GM18909 (cell line): ENCODE results near the gene PRKAA2.
"Not testable (repeated sequence)": the region's sequence is repeated elsewhere in the genome, so short reads cannot be mapped to it uniquely, and the experiment has no call there.

Experiments
- ATAC-seq: cut with Tn5 transposase; IDR thresholded peaks from one replicate; pipeline ENCODE4 v1.9.1; 2021; ENCODE audit warnings: mild to moderate bottlenecking; ENCODE audit not compliant: unreplicated experiment, poor library complexity

Gene PRKAA2

DNA sequence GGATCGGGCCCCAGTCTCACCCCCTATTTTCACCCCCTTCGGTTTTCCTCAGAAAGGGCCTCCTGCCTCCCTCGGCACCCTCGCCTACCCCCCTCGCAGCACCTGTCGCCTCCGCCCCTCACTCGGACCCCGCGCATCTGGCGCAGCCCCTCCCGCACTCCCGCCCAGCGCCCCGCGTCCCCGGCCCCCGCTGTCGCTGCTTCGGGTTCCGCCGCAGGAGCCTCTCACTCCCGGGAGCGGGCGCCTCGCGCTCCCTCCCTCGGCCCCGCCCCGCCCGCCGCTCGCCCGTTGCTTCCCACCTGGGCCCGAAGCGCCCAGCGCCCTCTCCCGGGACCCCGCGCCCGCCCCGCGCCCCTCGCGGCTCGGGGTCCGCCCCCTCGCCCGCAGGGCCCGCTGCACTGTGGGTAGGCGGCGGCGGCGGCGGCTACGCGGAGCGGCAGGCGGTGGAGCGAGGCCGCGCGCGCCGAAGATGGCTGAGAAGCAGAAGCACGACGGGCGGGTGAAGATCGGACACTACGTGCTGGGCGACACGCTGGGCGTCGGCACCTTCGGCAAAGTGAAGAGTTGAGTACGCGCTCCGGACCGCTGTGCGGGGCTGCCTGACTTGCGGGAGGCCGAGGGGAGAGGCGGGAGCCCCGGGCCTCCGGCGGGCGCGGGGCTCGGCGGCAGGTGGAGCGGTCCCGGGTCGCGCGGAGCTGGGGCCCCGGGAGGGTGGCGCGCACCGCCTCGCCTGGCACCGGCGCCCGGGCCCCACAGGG lies at the start of gene PRKAA2:
Gene PRKAA2, plus strand, starts transcription at position 396 of the 758 bp plus-strand sequence. Its CDS starts 74 bp downstream, at position 470.
- no peak for ATAC-seq

DNA sequence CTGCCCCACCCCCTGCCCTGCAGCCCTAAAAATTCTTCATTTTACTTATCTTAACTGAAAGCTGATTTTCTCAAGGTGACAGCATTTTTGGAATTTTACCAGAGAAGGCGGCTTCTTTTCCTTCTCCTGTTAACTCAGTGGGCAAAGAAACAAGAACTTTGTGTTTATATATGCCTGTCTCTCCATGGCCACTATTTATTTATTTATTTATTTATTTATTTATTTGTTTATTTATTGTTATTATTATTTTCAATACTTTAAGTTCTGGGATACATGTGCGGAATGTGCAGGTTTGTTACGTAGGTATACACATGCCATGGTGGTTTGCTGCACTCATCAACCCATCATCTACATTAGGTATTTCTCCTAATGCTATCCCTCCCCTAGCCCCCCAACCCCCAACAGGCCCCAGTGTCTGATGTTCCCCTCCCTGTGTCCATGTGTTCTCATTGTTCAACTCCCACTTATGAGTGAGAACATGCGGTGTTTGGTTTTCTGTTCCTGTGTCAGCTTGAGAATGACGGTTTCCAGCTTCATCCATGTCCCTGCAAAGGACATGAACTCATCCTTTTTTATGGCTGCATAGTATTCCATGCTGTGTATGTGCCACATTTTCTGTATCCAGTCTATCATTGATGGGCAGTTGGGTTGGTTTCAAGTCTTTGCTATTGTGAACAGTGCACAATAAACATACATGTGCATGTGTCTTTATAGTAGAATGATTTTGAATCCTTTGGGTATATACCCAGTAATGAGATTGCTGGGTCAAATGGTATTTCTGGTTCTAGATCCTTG lies 49.5 kb upstream of the PRKAA2 start:
- not testable (repeated sequence) for ATAC-seq

DNA sequence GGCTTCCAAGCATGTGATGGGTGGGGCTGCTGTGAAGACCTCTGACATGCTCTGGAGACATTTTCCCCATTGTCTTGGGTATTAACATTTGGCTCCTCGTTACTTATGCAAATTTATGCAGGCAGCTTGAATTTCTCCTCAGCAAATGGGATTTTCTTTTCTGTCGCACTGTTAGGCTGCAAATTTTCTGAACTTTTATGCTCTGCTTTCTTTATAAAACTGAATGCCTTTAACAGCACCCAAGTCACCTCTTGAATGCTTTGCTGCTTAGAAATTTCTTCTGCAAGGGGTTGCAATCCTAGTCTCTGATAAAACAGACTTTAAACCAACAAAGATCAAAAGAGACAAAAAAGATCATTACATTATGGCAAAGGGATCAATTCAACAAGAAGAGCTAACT lies 35.0 kb upstream of the PRKAA2 start:
- ATAC-seq, result not testable (repeated sequence)

DNA sequence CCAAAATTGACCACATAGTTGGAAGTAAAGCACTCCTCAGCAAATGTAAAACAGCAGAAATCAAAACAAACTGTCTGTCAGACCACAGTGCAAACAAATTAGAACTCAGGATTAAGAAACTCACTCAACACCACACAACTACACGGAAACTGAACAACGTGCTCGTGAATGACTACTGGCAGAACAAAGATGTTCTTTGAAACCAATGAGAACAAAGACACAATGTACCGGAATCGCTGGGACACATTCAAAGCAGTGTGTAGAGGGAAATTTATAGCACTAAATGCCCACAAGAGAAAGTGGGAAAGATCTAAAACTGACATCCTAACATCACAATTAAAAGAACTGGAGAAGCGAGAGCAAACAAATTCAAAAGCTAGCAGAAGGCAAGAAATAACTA lies 34.3 kb upstream of the PRKAA2 start:
- ATAC-seq, result not testable (repeated sequence)

DNA sequence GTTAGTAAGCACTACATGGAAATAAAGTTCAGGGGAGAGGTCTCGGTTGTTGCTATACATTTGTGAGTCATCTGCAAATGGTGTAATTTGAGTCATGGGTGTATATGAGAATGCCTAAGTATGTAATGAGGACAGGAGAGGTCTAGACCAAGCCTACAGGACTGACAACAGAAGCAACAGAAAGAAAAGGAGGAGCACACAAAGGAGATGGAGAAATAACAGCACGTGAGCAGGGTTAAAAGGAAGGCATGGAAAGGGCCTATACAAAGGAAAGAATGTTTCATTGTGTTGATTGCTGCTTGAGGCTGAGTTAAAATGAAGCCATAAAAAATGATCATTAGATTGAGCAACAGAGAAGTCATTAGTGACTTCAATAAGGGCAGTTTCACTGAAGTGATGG lies 28.0 kb upstream of the PRKAA2 start:
- ATAC-seq, result no peak

DNA sequence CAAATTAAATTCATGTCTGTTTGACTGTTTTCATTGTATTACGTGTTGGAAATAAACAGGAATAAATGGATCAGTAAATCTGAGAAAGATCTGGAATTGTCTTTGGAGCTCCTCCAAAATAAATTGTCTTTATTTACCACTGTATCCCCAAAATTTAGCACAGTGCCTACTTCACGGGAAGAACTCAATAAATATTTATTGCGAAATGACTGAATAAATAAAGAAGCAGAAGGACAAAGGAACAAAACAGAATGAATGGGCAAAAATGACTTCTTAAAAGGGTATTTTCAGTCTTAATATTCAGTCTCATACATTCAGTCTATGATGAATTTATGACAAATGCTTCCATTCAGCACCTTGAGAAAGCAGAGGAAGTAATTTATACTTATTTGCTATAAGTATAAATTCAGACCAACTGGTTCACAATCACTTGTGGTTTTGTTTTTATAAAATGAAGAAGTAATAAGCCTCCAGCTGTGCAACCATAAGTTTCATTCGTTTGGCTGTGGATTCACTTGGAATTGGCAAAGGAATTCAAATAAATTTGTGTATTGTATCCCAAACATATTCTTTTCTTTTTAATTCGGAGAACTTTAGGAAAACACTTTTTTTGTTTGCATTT lies 19.2 kb upstream of the PRKAA2 start:
- ATAC-seq, result no peak

DNA sequence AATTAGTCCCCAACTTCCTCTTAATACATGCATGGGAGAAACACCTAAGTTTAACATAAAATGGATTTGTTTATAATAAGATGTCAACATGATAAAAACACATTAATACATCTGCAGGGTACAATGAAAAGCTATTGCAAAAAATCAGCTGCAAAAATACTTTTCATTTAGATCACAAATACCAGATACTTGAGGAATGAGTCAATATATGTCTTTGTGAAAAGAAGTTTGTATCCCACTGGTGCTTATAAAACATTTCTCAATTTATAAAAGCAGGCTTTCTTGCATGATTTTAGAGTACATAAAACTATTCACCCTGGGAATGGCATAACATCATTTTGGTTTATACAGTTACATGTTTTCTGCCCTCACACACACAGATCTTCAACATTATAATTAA lies 18.6 kb upstream of the PRKAA2 start:
- ATAC-seq, result no peak

DNA sequence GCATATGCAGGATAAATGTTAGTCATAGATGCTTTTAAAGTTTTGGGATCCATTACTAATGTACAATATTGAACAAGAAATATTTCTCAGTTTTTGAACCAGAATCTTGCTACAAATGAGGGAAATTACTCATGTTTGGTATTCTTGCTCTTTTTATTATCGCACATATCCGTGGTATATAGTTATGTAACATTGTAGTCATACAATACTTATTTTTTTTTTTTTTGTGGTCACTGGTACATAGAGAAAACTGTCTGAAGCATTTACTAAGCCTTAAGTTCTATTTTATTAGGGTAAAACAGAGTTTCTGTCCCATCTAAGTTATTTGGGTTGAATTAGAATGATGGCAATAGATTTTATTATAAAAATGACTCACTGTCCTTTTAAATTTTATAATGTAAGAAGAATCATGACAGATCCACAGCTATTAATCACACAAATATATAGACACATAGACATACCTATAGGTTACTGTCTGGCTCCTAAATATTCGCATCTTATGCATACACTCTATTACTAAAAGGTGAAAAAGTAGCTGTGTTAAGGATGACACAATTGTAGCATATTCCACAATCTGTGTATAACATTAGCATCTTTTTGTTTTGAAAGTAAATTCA lies 18.0 kb upstream of the PRKAA2 start:
- ATAC-seq, result no peak

DNA sequence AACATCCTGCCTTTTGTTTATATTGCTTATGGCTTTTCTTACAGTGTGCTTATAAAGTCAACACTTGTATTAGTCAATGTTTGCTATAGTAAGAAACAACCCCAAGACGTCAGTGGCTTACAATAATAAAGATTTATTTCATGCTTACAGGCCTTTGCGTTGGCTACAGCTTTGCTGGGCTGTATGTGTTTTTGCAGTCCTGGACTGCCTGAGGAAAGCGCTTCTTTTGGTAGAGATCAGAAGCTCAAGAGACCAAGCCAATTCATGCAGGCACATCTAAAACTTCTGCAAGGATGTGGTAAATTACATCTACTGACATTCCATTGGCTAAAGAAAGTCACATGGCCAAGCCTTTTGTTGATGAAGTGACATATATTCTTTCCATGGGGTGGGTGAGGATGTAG lies 17.5 kb upstream of the PRKAA2 start:
- no peak for ATAC-seq

DNA sequence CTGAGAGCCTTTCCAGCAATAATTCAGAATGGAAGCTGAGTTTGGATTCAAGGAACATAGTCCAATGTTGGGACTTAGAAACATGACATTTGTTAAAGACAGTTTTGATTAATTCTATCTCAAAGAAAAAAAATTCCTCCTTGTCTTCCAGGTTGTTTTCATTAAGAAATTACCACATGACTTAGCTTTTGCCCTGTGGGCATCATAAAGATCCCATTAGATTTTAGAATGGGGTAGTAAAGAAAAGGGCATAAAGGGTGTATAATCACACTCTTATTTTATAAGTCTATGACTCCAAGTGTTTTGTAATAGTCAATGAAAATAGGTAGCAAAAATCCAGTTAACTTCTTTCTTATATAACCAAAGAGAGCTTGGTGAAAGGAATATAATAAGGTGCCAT lies 14.3 kb upstream of the PRKAA2 start:
- no peak for ATAC-seq

DNA sequence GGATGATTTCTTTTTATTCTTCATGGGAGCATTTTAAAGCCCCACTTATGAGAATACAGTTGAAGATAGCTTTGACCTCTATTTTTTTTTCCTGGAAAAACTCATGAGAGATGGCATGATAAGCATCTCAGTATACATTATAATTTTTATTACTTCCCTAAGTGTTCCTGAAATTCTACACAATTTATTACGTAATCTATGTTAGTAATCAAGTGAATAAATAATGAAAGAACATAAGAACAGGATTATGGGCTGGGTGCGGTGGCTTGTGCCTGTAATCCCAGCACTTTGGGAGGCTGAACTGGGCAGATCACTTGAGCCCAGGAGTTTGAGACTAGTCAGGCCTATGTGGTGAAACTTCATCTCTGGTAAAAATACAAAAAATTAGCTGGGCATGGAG lies 13.2 kb upstream of the PRKAA2 start:
- no peak for ATAC-seq

DNA sequence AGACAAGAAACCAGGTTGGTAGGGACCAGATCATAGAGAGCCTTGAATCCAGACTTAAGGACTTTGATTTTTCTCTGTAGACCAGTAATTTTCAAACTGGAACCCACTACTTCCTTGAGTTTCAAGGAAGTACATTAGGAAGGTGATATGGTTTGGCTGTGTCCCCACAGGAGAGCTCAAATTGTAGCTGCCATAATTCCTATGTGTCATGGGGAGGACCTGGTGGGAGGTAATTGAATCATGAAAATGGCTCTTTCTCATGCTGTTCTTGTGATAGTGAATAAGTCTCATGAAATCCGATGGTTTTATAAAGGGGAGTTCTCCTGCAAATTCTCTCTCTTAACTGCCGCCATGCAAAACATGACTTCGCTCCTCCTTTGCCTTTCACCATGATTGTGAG lies 10.1 kb upstream of the PRKAA2 start:
- ATAC-seq, result no peak

DNA sequence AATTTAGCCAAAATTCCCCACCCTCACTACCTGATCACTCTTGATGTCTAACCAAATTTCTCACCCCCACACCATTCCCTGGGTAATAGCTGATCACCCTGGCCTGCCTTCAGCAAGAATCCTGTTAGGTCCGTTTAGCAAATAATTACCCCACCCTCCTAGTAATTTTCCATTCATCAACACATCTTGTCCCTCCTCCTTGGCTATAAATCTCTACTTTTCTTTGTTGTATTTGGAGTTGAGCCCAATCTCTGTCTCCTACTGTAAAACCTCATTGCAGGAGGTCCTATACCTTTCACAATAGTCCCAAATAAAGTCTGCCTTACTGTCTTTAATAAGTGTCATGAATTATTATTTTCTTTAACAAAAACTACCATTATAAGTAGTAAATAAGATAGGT lies 6.9 kb upstream of the PRKAA2 start:
- ATAC-seq, result no peak

DNA sequence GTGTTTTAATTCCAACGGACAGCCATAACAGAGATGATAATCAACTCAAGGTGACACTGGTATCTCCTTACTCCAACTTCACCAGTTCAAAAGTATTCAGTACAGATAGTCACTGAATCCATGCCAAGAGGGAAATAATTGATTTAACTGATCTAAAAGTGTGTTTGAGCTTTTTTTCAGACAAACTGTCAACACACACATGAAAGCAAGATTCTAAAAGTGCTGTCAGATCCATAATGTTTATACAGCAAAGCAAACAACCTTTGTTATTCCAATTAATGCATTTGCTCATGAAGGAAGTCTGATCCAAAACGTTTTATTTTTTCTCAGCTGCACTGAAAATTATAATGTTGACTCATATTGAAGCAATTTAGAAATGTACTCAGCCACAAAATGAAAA lies 5.9 kb upstream of the PRKAA2 start:
- ATAC-seq, result no peak

DNA sequence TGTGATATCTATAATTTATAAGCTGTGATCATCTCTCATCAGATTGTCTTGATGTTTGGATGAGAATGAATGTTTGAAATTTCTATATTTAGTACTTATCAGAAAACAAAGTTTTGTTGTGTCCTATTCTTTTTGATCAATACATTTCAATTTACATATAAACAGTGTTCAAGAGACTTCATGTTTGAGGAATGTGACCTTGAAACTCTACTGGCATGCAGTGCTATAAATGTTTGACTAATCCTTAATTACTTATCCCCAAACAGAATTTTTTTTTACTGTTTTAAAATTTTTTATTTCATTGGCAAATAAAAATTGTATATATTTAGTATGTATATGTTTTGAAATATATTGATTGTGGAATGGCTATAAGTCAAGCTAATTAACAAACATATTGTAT lies 1.5 kb upstream of the PRKAA2 start:
- ATAC-seq, result no peak

DNA sequence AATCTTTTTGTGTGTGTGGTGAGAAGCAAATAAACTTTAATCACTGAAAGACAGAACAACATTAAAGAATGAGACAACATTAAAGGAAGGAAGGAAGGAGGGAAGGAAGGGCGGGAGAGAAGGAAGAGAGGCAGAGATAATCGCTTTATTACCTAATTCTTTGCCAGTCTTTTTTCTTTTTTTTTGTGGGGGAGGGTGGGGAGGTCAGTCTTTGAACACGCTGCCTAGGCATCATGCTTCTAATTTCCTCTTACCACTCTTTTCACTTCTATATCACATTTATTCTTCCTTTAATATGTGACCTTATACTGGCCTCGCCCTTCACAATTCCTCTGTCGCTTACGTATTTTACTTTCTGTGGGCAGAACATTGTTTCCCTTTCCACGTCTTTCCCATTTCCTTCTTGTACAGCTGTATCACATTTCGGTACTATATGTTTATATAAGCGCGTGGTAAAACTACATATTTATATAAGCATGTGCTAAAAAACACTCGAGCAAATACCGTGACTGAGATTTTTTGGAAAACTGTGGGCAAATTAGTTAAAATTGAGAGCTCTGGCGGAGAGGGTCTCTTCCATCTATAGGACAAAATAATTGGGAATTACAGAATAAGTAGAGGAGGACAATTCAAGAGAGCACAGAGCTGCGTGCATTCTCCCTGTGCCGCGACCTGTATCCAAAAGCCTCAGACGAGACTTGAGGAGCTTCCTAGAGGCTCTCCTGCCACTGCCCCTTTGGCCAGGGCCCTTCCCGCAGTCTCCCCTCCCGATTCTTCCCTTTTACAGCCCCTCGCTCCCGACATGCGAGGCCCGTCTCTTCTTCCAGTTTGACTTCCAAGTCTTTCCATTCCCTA lies 823 bp upstream of the PRKAA2 start:
- ATAC-seq, result no peak

DNA sequence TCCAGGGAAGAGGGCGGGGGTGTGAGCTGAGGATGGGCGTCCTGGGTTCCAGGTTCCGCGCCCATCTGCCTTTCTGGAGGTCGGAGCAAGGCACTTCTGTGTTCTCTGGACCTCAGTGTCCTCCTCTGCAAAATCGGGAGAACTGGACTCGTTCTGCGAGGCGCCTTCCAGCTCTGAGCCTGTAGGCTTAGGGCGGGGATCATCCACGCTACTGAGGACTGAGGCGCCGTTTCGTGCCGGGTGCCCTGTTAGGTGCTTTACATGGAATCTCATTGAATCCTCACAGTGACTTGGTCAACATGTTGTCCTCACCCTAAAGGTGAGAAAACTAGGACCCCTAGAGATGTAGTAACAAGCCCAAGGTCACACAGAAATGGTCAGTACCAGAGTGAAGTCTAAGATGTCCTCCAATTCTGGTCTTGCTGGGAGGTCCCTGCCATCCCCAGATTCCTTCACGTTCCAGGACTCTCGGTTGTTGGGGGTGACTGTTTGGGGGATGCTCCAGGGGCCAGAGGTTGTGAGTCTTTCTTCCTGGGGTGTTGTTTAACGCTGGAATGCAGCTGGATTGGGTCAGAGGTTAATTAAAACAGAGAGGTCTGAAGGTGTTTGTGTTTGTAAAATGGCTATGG lies 677 bp downstream of the PRKAA2 start:
- ATAC-seq, result no peak

DNA sequence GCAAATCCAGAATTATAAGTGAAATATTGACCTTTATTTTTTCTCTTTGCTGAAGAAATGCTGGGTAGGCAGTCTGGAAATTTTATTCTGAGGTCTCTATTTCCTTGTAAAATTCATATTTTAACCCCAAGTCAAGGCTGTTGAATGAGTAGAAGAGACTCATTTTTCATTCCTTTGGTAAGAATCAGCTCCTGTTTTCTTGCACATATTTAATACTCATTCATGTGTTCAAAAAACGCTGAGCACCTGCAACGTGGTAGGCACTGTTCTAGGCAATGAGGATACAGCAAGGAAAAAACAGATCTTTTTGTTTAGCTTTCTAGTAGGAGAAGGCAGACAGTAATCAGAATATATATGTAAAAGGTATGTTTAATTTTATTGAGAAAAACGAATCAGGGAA lies 1.5 kb downstream of the PRKAA2 start:
- ATAC-seq, result no peak

DNA sequence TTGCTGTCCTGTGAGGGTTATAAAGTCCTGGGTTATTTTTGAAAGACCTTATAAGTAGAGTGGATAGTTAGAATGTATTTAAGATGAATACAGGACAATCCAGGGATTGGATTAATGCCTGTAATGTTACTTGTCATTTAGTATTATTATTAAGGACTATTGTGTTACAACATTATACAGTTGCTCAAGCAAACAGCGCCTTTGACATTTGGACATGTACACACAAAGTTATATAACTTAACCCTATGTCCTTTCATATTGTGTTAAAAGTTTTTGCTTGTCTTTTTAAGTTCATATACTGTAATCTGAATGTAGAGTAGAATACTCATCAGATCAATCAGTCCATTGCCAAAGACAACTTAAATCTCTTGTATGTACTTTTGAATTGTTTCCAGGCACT lies 2.0 kb downstream of the PRKAA2 start:
- no peak for ATAC-seq

DNA sequence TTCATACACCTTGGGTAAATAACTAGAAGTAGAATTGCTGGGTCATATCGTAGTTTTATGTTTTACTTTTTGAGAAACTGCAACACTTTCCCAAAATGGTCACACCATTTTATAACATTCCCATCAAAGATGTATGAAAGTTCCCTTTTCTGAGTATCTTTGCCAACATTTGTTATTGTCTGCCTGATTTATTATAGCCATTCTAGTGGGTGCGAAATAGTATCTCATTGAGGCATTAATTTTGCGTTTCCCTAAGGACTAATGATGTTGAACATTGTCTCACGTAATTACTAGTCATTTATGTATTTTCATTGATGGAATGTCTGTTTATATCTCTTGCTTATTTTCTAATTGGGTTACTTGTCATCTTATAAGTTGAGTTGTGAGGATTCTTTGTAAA lies 3.4 kb downstream of the PRKAA2 start:
- no peak for ATAC-seq
